Left forelimb (tissue), 1 donor: Measurements from ENCODE around the gene PSG3.
"Not testable (repeated sequence)": the region's sequence is repeated elsewhere in the genome, so short reads cannot be mapped to it uniquely, and the experiment has no call there.

Experiments
- DNase-seq: peaks from one replicate; pipeline ENCODE4 v3.0.0-alpha.2; 2018; ENCODE audit warnings: low spot score

The PSG3 gene

DNA sequence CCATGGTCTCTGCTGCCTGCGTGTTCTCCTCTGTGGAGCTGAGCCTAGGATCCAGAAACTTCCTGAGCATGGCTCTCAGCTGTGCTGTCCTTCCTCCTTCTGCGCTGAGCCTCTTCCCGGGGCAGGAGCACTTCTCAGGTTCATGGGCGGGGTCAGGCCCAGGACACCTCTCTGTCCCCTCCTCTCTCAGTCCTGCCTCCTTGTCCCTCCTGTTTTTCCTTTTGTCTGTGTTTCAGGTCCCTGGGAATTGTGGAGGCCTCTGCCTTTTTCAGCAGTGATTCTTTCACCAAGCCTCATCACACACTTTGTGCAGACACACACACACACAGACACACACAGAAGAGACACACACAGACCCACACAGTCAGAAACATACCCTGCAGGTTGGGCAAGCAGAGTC lies at the start of gene PSG3:
TSS of gene PSG3 (minus strand) at position 101 of the 400 bp plus-strand sequence. CDS start at position 4, 97 bp downstream.
- DNase-seq, result not testable (repeated sequence)

DNA sequence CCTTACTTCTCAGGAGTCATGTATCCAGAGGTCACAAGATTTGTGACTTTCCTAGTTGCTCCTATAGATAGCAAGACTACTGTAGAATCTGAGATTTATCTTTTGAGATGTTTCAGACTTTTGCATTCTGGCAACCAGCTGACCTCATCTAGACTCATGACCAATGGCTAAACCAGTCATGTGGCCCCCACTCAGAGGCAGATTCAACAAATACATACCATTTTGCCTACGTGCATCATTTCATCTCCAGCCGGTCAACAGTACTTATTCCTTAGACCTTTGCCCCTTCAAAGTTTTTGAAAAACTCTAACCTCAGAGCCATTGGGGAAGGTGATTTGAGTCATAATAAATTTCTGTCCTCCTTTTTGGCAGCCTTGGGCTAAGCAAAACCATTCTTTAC lies 48.5 kb upstream of the PSG3 start:
- DNase-seq, result not testable (repeated sequence)

DNA sequence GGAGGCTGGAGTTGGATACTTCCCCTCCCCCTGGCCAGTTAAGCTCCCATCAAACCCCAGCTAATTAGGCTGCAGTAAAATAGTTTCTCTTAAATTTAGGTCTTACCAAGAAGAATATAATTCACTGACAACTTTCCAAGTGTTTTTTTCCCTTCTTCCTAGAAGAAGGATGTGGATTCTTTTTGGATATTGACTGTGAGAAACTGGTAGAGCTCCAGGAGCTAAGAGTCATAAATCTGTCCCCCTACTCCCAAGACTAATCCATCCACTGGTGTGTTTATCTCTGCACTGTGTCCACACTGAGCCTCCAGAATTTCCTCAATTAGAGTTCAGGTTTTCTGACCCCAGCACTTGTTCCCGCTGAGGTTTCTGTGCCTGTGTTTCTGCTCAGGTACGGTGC lies 47.5 kb upstream of the PSG3 start:
- not testable (repeated sequence) for DNase-seq

DNA sequence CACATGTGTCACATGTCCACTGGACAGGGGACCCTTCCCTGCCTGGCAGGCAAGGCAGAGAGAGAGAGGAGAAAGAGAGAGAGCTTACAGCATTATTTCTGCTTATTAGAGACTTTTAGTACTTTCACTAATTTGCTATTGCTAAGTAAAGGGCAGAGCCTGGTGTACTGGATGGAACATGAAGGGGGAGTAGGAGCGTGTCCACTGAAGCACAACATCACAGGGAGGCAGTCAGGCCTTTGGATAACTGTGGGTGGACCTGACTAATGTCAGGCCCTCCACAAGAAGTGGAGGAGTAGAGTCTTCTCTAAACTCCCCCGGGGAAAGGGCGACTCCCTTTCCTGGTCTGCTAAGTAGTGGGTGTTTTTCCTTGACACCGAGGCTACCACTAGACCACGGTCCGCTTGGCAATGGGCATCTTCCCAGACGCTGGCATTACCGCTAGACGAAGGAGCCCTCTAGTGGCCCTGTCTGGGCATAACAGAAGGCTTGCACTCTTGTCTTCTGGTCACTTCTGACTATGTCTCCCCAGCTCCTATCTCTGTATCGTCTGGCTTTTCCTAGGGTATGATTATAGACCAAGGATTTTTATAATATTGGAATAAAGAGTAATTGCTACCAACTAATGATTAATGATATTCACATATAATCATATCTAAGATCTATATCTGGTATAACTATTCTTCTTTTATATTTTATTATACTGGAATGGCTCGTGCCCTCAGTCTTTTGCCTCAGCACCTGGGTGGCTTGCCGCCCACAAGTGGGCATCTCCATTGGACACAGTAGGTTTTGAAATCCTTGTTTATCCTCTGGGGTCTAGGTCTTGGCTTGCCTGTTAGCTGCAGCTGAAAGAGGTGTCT lies 36.7 kb upstream of the PSG3 start:
- not testable (repeated sequence) for DNase-seq

DNA sequence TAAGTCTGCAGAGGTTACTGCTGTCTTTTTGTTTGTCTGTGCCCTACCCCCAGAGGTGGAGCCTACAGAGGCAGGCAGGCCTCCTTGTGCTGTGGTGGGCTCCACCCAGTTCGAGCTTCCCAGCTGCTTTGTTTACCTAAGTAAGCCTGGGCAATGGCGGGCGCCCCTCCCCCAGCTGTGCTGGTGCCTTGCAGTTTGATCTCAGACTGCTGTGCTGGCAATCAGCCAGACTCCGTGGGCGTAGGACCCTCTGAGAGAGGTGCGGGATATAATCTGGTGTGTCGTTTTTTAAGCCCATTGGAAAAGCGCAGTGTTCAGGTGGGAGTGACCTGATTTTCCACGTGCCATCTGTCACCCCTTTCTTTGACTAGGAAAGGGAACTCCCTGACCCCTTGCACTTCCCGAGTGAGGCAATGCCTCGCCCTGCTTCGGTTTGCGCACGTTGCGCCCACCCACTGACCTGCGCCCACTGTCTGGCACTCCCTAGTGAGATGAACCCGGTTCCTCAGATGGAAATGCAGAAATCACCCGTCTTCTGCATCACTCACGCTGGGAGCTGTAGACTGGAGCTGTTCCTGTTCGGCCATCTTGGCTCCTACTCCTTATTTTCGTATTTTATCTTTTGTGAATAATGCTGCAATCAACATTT lies 34.4 kb upstream of the PSG3 start:
- not testable (repeated sequence) for DNase-seq

DNA sequence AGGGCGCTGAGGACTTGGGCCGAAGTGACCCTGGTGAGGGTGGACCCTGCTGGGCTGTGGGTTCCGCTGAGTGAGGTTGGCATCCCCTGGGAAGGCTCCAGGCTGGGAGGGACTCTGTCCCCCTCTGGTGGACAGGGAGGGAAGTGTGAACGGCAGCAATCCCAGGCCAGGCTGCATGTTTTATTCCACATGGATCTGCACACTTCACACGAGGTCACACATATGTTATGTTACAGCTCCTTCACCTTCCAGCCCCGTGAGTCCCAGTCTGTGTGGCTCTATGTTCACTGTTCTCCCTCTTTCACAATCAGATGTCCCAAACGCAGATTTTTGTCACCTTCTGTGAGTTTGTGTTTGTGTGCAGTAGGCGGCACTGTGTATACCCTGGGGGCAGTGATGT lies 27.0 kb upstream of the PSG3 start:
- not testable (repeated sequence) for DNase-seq

DNA sequence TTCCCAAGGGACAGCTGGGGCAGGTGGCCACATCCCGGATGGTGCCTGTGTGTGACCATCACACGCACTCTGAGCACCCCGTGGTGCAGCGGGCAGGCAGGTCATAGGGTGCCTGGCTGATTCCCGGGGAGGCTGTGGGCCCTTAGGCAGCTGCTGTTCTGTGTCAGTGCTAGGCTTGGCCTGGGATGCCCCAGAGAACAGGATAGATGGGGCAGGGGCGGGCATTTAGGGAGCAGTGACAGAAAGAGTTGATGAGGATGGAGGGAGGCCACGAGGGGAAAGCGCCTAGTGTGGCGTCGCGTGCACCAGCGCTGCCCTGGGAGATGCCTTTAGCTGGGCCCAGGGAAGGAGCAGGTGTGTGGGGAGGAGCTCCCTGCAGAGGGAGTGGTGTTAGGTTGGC lies 26.6 kb upstream of the PSG3 start:
- not testable (repeated sequence) for DNase-seq

DNA sequence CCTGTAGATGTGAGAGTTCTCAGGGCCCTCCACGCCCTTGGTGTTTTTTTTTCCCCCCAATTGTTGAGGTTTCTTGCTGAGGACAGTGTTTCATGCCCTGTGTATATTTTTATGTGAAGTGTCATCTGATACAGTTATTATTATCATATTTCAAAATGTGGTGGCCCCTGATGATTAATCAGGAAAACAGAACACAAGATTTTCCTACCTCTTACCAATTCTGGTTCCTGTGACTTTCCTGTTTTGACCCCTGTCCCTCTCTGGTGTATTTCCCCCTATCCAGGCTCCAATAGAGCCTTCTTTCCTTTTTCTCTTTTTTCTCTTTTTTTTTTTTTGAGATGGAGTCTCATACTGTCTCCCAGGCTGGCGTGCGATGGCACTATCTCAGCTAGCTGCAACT lies 24.6 kb upstream of the PSG3 start:
- DNase-seq, result no peak

DNA sequence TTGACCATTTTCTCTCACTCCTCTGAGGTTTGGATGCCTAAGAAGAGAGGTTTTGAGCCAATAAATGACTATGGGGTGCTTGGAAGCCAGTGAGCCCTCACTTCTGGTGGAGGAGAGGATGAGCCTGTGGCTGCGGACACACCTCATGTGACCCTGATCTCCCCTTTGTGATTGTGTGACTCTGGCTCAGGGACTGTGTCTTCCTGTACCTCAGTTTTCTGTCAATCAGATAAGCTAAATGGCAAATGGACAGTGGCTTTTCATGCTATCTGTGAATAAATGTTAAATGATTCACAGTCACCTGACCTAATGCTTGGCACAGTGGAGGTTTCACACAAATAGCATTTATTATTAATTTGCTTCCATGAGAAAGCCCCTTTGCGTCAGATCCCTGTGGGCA lies 22.5 kb upstream of the PSG3 start:
- DNase-seq, result no peak

DNA sequence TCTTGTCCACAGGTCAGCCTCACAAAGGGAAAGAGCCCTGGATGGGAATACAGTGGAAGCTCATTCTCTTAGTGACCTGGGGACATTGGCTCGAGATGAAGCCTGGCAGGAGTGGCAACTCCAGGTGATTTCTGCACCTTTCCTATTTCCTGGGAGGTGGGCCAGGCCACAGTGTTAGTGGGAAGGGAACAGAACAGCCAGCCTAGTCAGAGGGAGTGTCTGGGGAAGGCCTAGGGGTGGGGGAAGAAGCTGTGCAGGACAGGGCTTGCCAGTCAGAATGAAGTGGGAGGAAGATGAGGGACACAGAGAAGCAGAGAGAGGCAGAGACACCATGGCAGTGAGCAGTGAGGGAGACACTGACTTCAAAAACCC lies 21.6 kb upstream of the PSG3 start:
- DNase-seq, result not testable (repeated sequence)

DNA sequence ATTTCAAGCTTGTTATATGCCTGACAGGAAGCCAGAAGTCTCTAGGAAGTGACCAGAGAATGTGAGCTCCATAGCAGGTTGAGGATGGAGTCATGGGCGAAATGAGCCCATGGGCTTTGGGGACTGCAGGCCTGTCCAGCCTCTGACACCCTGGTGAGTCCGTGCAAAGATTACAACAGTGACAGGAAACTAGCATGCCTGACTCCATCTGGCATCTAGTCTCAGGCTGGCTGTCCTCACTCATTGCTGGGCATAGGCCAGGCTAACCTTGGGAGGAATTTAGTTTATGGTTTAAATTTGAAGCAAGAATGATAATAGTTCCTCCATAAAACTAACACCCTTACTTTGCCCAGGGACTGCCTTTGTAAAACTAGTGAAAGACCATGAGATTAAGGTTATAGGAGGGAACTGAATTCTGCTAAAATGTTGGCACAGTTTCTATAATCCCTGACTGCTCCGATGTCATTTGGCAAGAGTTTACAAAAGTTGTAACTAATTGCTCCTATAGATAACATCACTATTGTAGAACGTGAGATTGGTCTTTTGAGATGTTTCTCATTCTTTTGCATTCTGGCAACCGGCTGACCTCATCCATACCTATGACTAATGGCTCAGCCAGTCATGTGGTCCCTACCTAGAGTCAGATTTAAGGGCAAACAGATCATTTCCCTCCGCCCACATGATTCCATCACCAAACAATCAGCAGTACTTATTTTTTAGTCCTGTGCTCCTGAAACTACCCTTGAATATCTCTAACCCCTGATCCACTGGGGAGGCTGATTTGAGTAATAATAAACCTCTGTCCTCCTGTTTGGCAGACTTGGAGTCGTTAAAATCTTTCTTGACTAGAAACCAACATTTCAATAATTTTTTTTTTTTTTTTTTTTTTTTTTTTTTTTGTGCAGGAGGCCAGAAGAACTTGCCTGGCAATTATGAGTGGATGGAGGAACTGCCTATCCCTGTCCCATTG lies 21.0 kb upstream of the PSG3 start:
- not testable (repeated sequence) for DNase-seq

DNA sequence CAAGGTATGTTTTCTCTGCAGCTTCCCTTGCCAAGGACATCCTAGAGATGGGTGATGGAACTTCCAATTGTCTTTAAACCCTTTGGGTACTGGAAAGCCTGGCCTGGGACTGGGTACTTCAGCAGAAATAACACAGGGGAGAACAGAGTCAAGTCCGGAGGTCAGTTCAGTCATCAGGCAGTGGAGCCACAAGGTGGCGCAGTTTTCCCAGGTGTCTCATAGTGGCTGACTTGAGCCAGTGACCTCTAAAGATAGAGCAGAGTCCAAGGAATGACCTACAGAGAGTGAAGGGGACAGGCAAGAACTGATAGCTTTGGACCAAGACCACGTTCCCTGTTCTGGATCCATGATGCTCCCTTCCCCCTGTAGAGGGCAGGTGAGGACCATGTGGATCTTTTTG lies 18.4 kb upstream of the PSG3 start:
- DNase-seq, result not testable (repeated sequence)

DNA sequence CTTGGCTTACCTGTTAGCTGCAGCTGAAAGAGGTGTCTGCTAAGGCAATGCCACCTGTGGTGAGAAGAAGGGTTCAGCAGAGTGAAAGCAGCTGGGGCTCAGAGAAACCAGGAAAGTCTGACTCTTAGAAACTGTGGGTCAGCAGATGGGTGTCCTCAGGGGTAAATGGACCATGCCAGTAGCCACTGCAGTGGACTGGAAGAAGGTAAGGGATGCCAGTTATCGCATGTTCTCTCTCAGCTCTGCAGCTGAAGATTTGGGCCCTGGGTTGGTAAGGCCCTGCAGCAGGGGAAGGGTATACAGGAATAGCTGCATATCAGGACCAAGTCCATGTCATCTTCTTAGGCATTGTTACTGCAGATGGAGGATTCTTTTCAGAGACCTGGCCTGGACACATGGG lies 12.0 kb upstream of the PSG3 start:
- DNase-seq, result not testable (repeated sequence)

DNA sequence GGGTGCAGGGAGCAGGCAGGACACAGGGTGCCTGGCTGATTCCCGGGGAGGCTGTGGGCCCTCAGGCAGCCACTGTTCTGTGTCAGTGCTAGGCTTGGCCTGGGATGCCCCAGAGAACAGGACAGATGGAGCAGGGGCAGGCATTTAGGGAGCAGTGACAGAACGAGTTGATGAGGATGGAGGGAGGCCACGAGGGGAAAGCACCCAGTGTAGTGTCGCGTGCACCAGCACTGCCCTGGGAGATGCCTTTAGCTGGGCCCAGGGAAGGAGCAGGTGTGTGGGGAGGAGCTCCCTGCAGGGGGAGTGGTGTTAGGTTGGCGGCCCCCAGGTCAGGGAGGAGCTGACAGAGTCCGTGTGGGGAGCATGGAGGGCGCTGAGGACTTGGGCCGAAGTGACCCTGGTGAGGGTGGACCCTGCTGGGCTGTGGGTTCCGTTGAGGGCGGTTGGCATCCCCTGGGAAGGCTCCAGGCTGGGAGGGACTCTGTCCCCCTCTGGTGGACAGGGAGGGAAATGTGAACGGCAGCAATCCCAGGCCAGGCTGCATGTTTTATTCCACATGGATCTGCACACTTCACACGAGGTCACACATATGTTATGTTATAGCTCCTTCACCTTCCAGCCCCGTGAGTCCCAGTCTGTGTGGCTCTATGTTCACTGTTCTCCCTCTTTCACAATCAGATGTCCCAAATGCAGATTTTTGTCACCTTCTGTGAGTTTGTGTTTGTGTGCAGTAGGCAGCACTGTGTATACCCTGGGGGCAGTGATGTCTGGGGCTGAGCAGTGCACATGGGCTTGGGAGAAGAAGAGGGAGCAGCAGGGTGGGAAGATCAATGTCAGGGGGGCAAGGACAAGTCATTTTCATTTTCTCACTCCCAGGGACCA lies 1.7 kb upstream of the PSG3 start:
- DNase-seq, result not testable (repeated sequence)

DNA sequence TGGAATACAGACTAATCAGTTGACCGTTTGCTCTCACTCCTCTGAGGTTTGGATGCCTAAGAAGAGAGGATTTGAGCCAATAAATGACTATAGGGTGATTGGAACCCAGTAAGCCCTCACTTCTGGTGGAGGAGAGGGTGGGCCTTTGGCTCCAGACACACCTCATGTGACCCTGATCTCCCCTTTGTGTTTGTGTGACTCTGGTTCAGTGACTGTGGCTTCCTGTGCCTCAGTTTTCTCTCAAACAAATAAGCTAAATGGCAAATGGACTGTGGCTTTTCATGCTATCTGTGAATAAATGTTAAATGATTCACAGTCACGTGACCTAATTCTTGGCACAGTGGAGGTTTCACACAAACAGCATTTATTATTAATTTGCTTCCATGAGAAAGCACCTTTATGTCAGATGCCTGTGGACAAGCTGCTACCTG lies 2.7 kb downstream of the PSG3 start:
- not testable (repeated sequence) for DNase-seq

DNA sequence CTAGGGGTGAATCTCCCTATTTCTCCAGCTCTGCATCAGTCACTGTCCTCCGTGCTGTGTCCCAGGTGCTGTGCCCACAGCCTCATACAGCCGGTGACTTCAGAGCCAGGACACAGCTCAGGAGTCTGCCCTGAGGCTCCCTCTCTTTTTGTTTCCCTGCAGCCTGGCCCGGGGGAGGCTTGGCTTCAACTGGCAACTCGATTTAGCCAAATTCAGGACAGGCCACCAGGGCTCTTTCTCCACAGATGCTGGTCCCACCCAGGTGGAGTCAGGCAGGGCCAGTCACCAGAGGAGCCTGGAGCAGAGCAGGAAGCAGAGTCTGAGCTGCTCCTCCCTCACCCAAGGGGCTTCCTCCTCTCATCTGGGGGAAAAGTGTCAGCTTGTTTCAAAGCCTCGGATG lies 11.9 kb downstream of the PSG3 start:
- not testable (repeated sequence) for DNase-seq

DNA sequence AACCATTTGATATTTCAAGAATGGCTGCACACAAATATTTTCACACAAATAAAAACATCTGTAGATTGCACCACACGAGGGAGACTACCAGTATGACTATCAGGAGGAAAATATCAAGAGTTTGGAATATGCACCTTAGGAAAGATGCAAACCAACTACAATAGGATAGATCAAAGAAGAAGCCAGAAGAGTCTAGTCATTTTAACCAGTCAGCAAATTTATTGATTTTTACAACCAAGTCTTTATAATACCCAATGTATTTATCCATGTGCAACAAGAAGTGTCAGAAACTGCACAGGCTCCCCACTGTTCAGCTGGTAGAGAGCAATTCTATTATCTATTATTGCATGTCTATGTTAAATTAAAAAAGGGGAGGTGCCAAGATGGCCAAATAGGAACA lies 26.3 kb downstream of the PSG3 start:
- not testable (repeated sequence) for DNase-seq

DNA sequence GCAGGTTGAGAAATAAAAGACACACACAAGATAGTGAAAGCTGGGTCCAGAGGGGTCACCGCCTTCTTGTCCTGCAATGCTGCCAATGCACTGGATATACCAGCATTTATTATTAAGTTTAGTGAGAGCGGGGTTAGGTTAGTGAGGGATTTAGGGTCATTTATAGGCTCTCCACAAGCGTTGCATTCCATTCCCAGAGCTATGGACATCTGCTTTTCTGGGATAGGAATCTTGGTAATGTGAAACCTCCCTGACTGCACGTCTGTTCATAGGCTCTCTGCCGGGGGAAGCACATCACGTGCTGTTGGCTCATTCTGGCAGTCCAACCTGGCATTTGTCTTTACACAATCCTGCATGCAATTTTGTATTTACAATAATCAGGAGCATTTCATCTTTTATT lies 27.5 kb downstream of the PSG3 start:
- not testable (repeated sequence) for DNase-seq

DNA sequence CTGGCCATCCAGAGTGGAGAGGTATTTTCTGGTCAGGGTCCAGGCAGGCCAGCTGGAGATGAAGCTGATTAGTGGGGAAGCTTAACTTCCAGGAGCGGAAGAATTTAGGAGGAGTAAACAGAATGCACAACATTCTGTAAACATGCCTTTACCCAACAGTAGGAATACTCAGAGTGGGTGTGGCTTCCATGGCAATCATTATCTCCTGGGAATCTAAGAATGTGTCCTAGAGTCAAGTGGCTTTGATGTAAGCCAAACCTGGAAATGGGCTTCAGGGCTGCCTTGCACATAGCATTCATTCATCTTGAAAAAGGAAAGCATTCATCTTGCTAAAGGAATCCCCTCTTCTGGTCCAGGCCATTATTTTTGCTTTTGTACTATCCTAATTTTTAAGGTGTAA lies 29.3 kb downstream of the PSG3 start:
- DNase-seq, result not testable (repeated sequence)

DNA sequence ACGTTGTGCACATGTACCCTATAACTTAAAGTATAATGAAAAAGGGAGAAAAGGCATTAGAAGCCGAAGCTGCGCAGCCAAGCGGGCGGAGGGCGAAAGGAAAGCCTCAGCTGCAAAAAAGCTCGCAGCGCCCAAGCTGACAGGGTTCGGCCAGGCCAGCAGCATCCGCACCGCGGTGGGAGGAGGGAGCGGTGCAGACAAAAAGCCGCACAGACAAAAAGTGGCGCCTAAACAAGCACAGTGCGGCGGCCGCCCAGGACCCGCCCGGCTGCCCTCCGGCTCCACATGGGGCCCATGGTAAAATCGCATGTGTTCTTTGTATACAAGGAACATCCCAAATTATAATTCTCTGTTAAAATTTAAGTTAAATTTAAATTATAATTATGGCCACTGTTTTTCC lies 42.4 kb downstream of the PSG3 start:
- no peak for DNase-seq
